Stomach (tissue), 9 donors: Measurements from ENCODE around the gene CCNJL. TPM values are rescaled to one million over a fixed set of nuclear protein-coding genes. Genes with fewer than 3 reads are reported as not detected.
A peak's percentile ranks its signal among the peaks of the same experiment; 100 is the strongest.

Experiments
- DNase-seq, 2 donors: peaks; one replicate each; pipeline versions ENCODE4 v3.0.0 to v3.0.0-alpha.2; 2013 to 2019
- H3K27ac ChIP-seq, 5 donors: fragments of 200-600 bp in 4 of 5; sonication (generic) in 4 of 5; one replicate each; pipeline ENCODE4 v1.5.1; 2013 to 2019; ENCODE audit warnings: mild to moderate bottlenecking in 1 of 5, moderate library complexity in 1 of 5
- H3K27me3 ChIP-seq, 3 donors: fragments of 200-600 bp; sonication (generic); one replicate each; pipeline ENCODE4 v1.5.1; 2017 to 2019; ENCODE audit warnings: mixed run types in 1 of 3
- H3K36me3 ChIP-seq, 4 donors: fragments of 200-600 bp; sonication (generic); 1 replicate in 3 of 4; 2 replicates in 1 of 4; pipeline ENCODE4 v1.5.1; 2016 to 2019
- H3K4me1 ChIP-seq, 4 donors: fragments of 200-600 bp; sonication (generic); one replicate each; pipeline ENCODE4 v1.5.1; 2016 to 2019
- H3K4me3 ChIP-seq, 4 donors: fragments of 200-600 bp; sonication (generic) in 3 of 4; one replicate each; pipeline ENCODE4 v1.5.1; 2016 to 2019; ENCODE audit warnings: mild to moderate bottlenecking in 1 of 4
- H3K9me3 ChIP-seq, 4 donors: fragments of 200-600 bp; sonication (generic); one replicate each; pipeline ENCODE4 v1.5.1; 2016 to 2019
- EP300 ChIP-seq: sonication (generic); formaldehyde crosslinking; IDR thresholded peaks from one replicate; pipeline ENCODE4 v1.6.1; 2017; ENCODE audit warnings: antibody characterized with exemption
- POLR2A ChIP-seq, 4 donors: fragments of 450-650 bp; IDR thresholded peaks; one replicate each; pipeline ENCODE4 v1.6.1; 2016; ENCODE audit warnings: antibody characterized with exemption in 4 of 4, control low read depth in 2 of 4, mild to moderate bottlenecking in 1 of 4, moderate library complexity in 1 of 4
- POLR2AphosphoS5 ChIP-seq, 3 donors: sonication (generic); formaldehyde crosslinking; IDR thresholded peaks; one replicate each; pipeline ENCODE4 v1.6.1; 2016; ENCODE audit warnings: antibody characterized with exemption in 3 of 3
- WGBS, 5 donors: extraction: QIAGEN DNeasy Blood & Tissue Kit in 3 of 5; methylation state at CpG; one replicate each; pipeline versions ENCODE4 v1.1.5 to v1.1.7; 2013 to 2018; 5-methylcytosine and 5-hydroxymethylcytosine counted together
- intact Hi-C: fragments of 100-400 bp; cut with DNase I; formaldehyde crosslinking; loops from one replicate; pipeline ENCODE4 v1.15.1; 2023; ENCODE audit warnings: low total_unique reads
- polyA plus RNA-seq, 3 donors: library from polyadenylated mRNA; stranded (reverse); fragments of 200-250 nt; gene quantifications; one replicate each; pipeline ENCODE4 v1.2.3, GENCODE V29; 2013
- total RNA-seq, 5 donors: library from RNA; depleted of rRNA; stranded (reverse); fragments of >200 nt; gene quantifications; one replicate each; pipeline versions ENCODE4 v1.1.0 to v1.2.3, GENCODE V29; 2014 to 2016
- TF ChIP-seq, protein P1 (sequence below), 7 experiments: fragments of 450-650 bp in 4 of 7; fragments of 200-600 bp in 3 of 7; sonication (generic) in 3 of 7; IDR thresholded peaks; one replicate each; pipeline ENCODE4 v1.5.1; 2016 to 2019; ENCODE audit warnings: antibody characterized with exemption in 7 of 7, control low read depth in 2 of 7, mild to moderate bottlenecking in 1 of 7
- donor health status: healthy with polysubstance abuse.
- donor health status: Bipolar disorder and iron deficiency.
- donor health status: healthy.

The CCNJL gene
- total and polyA plus RNA-seq, 8 donors, result 1.4 to 104 (median 3.5) TPM

DNA sequence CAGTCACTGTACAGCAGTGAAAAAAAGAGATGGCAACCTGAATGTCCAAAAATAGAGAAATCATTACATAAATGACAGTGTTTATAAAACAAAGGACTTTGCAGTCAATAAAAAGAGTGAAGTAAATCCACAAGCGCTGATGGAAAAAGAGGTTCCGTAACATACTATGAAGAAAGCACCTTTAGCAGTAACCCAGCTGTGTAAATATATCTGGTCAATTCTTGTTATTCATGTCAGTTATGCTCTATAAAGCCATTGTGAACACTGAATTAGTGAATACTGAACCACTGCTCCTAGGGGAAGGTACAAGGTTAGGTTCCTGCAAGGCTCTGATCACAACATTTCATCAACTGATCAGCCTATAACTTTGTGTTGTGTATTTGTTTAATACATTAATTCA, 39.5 kb downstream of the CCNJL start:
- peaks cover 12 to 52% (median 22%) of the 10 kb centered on the region in 4 donors for H3K4me1 ChIP-seq
- TF ChIP-seq POLR2A (IDR thresholded peaks at IDR 0.05) (no peak), POLR2AphosphoS5 (IDR thresholded peaks at IDR 0.05) (no peak), EP300 (no peak)
- TF ChIP-seq, protein P1, sequence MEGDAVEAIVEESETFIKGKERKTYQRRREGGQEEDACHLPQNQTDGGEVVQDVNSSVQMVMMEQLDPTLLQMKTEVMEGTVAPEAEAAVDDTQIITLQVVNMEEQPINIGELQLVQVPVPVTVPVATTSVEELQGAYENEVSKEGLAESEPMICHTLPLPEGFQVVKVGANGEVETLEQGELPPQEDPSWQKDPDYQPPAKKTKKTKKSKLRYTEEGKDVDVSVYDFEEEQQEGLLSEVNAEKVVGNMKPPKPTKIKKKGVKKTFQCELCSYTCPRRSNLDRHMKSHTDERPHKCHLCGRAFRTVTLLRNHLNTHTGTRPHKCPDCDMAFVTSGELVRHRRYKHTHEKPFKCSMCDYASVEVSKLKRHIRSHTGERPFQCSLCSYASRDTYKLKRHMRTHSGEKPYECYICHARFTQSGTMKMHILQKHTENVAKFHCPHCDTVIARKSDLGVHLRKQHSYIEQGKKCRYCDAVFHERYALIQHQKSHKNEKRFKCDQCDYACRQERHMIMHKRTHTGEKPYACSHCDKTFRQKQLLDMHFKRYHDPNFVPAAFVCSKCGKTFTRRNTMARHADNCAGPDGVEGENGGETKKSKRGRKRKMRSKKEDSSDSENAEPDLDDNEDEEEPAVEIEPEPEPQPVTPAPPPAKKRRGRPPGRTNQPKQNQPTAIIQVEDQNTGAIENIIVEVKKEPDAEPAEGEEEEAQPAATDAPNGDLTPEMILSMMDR (IDR thresholded peaks at IDR 0.05), result no peak
- intact Hi-C loops, result no loop called here
- H3K27me3 ChIP-seq, result no peaks in the 10 kb centered on the region
- 82 to 92% (median 90%) methylated on average over 2 of the region's 2 CpGs for WGBS, 5 donors
- no peaks in the 10 kb centered on the region for H3K9me3 ChIP-seq
- no peaks in the 10 kb centered on the region for H3K36me3 ChIP-seq
- DNase-seq, result no peak
- no peak overlapping the region for H3K4me3 ChIP-seq
- no peak overlapping the region for H3K27ac ChIP-seq

DNA sequence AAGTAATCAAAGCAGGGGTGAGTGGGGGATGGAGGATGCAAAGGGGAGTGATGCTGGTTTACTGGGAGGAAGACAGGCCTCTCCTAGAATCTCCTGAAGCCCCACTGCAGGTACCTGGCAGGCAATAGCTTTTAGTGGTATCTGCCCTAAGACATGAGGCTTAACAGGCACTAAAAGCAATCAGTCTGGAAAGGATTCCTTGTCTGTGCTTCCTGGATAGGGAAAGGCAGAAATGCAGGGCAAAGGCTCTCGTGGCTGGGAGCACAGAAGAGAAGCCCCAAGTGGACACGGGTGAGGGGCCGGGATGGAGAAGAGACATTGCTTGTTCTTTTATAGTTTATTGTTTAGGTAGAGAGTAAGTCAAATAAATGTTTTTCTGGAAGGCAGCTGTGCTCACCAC, 40.1 kb downstream of the CCNJL start:
- Histone ChIP-seq H3K4me3 (no peak overlapping the region), H3K4me1 (peaks cover 12 to 52% (median 22%) of the 10 kb centered on the region in 4 donors), H3K27me3 (no peaks in the 10 kb centered on the region), H3K27ac (no peak overlapping the region), H3K9me3 (no peaks in the 10 kb centered on the region), H3K36me3 (no peaks in the 10 kb centered on the region)
- WGBS, 5 donors, result 70 to 82% (median 75%) methylated on average over 3 of the region's 3 CpGs
- intact Hi-C loops, result no loop called here
- DNase-seq, result no peak
- TF ChIP-seq POLR2A (IDR thresholded peaks at IDR 0.05), result no peak
- TF ChIP-seq, protein P1 (IDR thresholded peaks at IDR 0.05), result no peak
- no peak for TF ChIP-seq EP300
- TF ChIP-seq POLR2AphosphoS5 (IDR thresholded peaks at IDR 0.05), result no peak

DNA sequence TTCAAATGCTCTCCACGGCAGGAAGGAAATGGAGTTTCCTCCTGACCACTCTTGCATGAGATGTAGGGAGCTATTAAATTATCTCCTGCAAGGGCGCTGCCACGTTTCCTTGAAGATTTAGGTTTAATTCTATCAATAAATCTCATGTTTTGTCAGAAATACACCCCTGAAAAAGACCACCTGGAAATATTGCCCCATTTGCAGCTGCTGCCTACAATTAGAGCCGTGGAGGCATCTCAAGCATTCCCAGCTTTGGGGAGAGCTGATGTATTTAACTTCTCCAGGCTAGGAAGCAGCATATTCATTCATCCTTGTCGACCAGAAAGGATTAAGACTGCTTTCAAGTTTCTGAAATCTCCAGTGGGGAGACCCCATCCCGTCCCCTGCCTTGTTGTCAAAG, 40.5 kb downstream of the CCNJL start:
- H3K27ac ChIP-seq, result peak overlapping the region in 1 of 5 donors; percentile 48

DNA sequence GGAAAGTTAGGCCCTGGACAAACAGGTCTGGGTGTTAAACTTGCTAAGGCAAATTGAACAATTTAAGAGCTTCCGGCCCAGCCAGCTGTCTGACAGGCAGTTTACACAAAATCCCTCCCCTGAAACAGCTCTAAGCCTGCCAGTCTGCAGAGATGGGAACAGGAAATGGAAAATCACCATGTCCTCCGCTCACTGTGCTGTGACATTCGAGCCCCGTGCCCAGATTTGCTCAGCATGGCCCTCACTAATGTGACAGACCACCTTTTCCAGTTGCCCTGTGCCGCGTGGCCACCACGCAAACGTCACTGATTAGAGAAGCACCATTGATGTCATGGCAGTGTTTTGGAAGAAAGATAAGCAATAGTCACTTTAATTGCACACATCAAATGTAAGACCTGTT, 41.0 kb downstream of the CCNJL start:
- H3K36me3 ChIP-seq, result no peaks in the 10 kb centered on the region
- H3K27ac ChIP-seq, result peak overlapping the region in 4 of 5 donors; percentile 2 to 48 (median 36)
- peaks cover 12 to 52% (median 22%) of the 10 kb centered on the region in 4 donors for H3K4me1 ChIP-seq
- no peaks in the 10 kb centered on the region for H3K27me3 ChIP-seq
- H3K9me3 ChIP-seq, result no peaks in the 10 kb centered on the region
- TF ChIP-seq POLR2A (IDR thresholded peaks at IDR 0.05) (no peak), POLR2AphosphoS5 (IDR thresholded peaks at IDR 0.05) (no peak), EP300 (no peak)
- TF ChIP-seq, protein P1 (IDR thresholded peaks at IDR 0.05), result no peak
- whole genome bisulfite sequencing, 5 donors, result 41 to 45% (median 43%) methylated on average over 8 of the region's 8 CpGs
- peak in 1 of 2 donors; percentile 77 for DNase-seq
- no peak overlapping the region for H3K4me3 ChIP-seq
- intact Hi-C loops, result no loop called here

More for the DNA sequence above, 40.5 kb downstream of the CCNJL start:
- no peak for TF ChIP-seq POLR2AphosphoS5 (IDR thresholded peaks at IDR 0.05)
- H3K27me3 ChIP-seq, result no peaks in the 10 kb centered on the region
- intact Hi-C loops, result no loop called here
- DNase-seq, result no peak
- H3K4me3 ChIP-seq, result no peak overlapping the region
- H3K36me3 ChIP-seq, result no peaks in the 10 kb centered on the region
- H3K9me3 ChIP-seq, result no peaks in the 10 kb centered on the region
- WGBS, 5 donors, result 55 to 74% (median 60%) methylated on average over 6 of the region's 6 CpGs
- H3K4me1 ChIP-seq, result peaks cover 12 to 52% (median 22%) of the 10 kb centered on the region in 4 donors

DNA sequence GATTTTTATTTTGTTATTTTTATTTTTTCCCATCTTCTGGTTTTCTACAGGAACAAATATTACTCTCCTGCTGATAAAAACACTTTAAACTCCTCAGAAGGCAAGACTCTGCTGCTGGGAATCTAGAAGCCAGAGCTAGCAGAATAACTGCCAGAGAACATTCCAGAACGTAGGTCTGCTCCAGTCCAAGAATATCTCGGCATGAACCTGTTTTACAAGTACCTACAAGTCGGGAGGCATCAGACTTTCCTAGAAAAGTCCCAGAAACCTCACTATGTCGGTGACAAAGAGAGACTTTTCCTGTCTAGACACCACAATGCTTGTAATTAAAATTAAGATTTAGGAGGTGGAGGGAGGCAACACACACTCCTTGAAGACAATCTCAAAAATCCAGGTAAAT, 41.7 kb downstream of the CCNJL start:
- Histone ChIP-seq H3K9me3 (no peaks in the 10 kb centered on the region), H3K4me1 (peaks cover 12 to 52% (median 22%) of the 10 kb centered on the region in 4 donors), H3K36me3 (no peaks in the 10 kb centered on the region), H3K27ac (peak overlapping the region in 4 of 5 donors; percentile 2 to 48 (median 36)), H3K4me3 (no peak overlapping the region), H3K27me3 (no peaks in the 10 kb centered on the region)
- intact Hi-C loops, result no loop called here
- DNase-seq, result peak in 1 of 2 donors; percentile 55
- 18 to 50% (median 34%) methylated on average over 4 of the region's 4 CpGs for WGBS, 5 donors
- TF ChIP-seq POLR2AphosphoS5 (IDR thresholded peaks at IDR 0.05), result no peak
